Hematopoietic multipotent progenitor cell treated with erythropoietin and hydrocortisone succinate and interleukin-3 and kit ligand, for 17 days (in vitro differentiated cells): ENCODE results near the gene NDUFA11.
"Not testable (repeated sequence)": the region's sequence is repeated elsewhere in the genome, so short reads cannot be mapped to it uniquely, and the experiment has no call there.

Source experiments
- DNase-seq: peaks from one replicate; pipeline ENCODE4 v3.0.0-alpha.2; 2015; ENCODE audit warnings: low spot score

The NDUFA11 gene

DNA sequence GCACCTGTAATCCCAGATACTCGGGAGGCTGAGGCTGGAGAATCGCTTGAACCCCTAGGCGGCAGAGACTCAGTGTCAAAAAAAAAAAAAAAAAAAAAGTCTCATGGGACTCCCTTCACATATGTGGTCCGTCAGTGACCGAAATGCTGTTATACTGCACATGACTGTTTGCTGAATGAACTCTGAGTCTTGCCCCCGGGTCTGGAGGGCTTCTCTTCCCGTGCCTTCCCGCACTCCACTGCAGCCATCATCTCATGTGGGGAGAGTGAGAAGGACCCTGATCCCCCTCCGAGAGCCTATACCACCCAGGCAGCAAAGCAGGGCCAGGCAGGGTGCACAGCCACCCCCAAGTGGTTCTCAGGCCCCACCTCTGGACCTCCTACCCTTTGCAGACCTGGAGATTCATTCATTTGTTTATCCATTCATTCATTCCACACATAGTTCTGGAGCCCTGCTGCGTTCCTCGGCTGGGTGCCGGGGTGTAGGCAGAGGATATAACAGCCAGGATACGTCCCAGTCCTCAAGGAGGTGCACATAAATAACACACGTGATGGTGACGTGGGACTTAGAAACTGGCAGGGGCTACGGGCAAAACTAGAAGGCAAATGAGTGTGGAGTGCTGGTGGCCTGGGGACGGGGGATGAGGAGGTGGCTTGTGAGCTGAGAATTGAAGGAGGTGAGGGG is 14.2 kb downstream of the NDUFA11 start:
- DNase-seq: no peak

DNA sequence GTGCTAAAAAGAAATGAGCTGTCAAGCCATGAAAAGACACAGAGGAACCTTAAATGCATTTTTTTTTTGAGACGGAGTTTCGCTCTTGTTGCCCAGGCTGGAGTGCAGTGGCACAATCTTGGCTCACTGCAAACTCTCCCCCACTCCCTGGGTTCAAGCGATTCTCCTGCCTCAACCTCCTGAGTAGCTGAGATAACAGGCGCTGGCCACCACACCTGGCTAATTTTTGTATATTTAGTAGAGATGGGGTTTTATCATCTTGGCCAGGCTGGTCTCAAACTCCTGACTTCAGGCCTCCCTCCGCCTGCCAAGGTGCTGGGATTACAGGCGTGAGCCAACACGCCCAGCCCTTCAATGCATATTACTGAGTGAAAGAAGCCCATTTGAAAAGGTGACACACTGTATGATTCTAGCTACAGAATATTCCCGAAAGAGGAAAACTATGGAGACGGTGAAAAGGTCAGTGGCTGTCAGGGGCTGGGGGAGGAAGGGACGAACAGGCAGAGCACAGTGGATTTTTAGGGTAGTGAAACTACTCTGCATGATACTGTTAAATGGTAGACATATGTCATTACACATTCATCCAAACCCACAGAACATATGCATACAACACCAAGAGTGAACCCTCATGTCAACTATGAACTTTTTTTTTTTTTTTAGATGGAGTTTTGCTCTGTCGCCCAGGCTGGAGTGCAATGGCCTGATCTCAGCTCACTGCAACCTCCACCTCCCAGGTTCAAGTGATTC is 19.4 kb downstream of the NDUFA11 start:
- DNase-seq: not testable (repeated sequence)

DNA sequence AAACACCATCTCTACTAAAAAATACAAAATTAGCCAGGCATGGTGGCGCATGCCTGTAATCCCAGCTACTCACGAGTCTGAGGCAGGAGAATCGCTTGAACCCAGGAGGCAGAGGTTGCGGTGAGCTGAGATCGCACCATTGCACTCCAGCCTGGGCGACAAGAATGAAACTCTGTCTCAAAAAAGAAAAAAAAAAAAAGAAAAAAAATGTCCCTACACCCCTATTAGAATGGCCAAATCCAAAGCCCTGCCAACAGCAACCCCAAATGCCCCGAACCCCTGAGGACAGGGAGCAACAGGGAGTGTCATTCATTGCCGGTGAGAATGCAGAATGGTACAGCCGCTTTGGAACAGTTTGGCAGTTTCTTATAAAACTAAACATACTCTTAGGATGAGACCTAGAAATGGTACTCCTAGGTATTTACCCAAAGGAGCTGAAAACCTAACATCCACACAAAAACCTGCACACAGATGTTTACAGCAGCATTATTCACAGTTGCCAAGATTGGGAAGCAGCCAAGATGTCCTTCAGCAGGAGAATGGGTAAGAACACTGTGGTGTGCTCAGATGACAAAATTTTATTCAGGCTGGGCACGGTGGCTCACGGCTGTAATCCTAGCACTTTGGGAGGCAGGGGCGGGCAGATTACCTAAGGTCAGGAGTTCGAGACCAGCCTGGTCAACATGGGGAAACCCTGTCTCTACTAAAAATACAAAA is 20.3 kb downstream of the NDUFA11 start:
- DNase-seq: not testable (repeated sequence)

DNA sequence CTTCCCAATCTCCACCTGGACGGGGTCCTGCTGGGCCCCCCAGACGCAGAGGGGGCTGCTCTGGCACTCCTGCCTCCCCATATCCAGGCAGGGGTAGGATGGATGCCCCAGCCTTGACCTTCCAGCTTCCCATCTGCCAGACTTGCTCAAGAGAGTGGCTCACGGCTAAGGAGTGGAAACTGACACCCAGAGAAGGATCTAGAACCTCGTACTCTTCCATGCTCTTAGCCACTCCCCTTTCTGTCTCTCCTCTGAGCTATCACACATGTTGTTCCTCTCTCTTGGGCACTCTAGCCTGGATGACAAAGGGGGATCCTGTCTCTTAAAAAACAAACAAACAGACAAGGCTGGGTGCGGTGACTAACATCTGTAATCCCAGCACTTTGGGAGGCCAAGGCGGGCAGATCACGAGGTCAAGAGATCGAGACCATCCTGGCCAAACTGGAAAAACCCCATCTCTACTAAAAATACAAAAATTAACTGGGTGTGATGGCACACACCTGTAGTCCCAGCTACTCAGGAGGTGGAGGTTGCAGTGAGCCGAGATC is 21.1 kb downstream of the NDUFA11 start:
- DNase-seq: no peak

DNA sequence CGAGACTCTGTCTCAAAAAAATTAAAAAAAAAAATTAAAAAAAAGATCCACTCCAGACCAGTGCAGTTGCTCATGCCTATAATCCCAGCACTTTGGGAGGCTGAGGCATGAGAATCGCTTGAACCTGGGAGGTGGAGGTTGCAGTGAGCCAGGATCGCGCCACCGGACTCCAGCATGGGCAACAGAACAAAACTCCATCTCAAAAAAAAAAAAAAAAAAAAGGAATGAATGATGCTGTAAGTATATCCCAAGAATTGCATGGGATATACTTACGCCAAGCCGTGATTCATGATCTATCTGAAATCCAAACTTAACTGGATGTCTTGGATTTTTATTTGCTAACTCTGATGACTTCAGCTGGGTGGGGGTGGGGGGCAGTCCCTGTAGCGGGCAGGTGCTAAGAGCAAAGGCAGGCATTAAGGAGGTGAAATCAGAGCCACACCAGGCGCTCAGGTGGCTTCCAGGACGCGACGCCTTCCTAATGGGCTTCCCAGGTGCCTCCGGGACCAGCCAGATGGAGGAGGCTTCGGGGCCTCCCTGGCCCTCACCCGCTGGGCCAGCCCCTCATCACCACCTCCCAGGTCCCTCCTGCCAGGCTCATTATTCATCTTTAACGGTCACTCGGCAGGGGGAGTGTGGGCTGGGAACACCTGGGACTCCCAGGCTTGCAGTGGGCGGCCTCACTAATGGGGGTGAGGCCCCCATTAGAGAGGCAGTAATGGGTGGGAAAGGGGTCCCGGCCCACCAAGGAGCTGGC is 21.9 kb downstream of the NDUFA11 start:
- DNase-seq: no peak

DNA sequence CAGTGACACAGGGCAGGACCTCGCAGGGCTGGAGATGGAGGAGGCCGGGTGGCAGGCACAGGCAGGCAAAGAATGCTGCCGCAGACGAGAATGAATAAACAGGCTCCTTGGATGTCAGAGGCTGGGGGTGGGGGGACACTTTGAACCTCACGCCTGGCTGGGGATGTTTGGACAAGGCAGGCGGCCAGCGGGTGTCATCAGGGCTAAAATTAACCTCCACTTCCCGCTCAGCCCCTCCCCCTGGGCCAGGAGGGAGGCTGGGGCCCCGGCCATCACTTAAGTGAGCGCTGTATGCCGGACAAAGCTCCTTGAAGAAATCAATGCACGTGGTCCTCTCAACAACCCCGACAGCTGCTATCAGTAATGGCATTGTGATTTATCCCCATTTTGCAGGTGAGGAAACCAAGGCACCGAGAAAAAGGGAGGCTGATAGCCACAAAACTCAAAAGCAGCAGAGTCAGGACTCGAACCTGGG is 22.9 kb downstream of the NDUFA11 start:
- DNase-seq: no peak

DNA sequence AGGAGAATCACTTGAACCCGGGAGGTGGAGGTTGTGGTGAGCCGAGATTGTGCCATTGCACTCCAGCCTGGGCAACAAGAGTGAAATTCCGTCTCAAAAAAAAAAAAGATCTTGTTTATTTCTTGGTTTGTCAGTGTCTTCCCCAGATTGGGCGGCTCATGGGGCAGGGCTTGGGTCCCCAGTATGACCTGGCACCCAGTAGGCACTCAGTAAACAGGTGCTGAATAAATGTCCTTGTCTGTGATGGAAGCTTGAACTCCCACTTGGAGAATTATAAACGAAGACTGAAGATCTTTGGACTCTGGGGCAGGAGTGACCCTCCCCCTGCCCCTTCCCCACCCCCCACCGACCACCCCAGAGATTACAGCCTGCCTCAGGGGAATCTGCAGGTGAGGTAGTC is 23.4 kb downstream of the NDUFA11 start:
- DNase-seq: no peak

DNA sequence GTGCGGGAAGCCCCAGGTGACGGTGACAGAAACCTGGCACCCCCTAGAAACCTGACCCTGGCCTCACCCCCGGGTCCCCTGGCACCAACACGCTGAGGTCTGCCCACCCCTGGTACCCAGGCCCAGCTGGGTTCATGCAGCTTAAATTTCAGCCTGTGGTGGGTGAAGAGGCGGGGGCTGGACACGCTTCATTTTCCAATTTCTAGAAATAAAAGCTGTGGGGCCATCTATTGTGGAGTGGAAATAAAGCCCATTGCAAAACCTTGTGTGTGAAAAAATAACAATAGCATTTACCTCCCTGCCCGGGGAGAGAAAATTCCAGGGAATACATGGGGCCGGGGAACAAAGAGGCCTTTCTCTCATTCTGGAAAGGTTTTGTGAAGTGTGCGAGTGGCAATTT is 25.7 kb downstream of the NDUFA11 start:
- no peak for DNase-seq

DNA sequence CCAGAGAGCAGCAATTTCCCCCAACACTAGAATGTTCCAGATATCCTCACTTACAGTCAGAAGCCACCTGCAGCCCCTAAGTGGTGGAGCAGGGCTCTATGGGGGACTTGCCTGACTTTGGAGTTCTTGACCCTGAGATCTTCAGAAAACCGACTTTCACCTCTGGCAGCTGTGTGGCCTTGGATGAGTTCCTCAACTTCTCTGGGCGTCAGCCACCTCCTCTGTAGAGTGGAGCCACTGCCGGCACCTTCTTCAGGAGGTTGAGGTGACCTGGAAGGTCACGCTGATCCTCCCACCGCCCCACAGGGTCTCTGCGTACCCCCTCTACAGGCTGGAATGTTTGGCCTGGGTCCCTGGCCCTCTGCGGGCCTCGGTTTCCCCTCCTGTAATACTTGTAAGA is 26.2 kb downstream of the NDUFA11 start:
- DNase-seq: no peak

DNA sequence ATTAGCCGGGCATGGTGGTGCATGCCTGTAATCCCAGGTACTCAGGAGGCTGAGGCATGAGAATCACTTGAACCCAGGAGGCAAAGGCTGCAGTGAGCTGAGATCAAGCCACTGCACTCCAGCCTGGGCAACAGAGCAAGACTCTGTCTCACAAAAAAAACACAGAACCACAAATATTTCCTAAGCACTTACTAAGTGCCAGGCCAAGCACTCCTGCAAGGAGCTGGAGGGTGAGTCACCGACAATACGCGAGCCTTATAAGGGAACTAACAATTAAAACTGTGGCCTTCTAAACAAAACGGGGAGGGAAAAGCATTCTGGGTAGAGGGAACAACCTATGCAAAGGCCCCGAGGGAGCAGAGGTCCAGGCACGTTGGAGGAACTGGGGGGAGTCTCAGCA is 29.1 kb downstream of the NDUFA11 start:
- not testable (repeated sequence) for DNase-seq

DNA sequence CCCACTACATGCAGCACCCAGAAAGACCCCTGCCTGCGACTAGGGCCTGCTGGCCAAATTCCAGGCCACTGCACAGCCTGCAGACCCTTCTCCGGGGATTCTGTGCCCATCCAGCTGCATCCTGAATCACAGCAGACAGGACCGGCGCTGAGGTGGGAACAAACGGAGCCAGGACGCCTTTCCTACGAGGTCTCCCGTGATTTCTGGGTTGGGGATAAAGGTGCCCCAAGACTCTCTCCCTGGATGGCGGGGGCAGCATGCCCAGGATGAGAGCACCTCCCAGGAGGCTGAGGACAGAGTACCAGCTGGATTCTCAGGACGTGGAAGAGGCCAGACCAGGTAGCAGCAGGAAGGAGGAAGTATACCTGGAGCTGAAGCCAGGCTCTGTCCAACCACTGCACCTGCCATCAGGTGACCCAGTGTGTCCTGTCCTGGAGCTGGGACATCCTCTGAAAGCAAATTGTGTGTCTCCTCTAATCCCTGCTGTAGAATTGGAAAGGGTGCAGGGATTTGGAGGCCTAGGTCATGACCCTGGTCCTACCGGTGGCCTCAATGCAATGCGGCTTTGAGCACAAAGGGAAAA is 29.9 kb downstream of the NDUFA11 start:
- no peak for DNase-seq

DNA sequence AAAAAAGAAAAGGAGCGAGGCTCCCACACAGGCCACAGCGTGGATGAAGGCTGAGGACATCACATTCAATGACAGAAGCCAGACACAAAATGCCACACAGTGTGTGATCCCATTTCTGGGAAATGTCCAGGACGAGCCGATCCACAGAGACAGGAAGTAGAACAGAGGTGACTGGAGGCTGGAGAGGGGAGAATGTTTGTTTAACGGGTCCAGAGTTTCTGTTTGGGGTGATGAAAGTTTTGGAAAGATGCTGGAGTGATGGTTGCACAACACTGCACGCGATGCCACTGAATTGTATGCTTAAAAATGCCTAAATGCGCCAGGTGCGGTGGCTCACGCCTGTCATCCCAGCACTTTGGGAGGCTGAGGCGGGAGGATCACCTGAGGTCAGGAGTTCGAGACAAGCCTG is 32.6 kb downstream of the NDUFA11 start:
- no peak for DNase-seq

DNA sequence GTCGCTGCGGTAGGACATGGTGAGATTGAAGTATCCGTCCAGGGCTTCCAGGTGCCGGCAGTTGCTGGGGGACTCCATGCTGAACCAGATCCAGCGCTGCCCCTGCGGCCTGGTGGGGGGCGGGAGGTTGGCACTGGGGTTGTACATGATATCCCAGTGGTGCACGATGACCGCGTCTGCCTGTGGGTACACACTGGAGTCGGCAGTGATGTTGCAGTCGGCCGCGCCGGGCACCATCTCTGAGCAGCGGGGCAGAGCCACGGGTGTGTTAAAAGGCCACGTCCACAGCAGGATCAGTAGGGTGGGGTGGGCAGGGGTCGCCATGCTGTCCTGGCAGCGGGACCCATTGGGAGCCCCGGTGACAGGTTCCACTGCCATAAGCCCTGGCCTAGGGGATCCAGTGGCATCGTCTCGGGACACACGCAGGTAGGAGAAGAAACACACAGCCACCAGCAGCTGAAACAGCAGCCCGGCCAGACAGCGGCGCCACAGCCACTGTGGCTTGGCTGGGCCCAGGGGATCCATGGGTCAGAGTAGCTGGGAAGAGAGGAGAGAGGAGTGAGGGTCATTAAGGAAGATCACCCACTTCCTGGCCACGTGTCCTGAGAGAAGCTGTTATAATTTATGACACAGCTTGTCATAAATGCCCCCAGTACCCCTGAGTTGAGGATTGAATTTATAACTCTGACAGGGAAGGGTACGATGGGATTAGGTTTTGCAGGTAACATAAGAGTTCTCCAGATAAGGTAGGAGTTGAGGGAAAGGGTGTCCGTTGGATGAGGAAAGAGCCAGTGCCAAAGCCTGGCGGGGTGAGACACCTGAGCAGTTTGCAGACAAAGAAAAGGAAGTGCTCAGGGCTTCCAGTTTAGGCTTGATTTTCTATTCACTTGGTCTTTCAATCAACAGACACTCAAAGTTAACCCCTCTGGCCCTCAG is 36.1 kb downstream of the NDUFA11 start:
- no peak for DNase-seq

DNA sequence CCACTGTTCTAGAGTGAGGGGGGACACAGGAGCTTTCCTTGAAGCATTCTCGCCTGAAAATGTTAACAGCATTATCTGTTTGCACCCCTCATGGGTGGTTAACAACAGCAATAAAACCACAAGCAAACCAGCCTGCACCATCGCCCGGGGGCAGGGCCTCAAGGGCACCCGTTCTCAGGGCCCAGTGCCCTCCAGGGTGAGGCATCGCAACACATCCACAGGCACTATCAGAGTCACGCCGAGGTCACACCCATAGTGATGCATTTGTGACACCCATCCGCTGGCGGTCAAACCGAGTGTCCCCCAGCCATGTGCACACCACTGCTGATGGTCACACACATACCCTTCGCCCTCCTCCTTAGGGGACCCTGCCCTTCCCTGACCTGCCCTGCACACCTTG is 37.8 kb downstream of the NDUFA11 start:
- no peak for DNase-seq

DNA sequence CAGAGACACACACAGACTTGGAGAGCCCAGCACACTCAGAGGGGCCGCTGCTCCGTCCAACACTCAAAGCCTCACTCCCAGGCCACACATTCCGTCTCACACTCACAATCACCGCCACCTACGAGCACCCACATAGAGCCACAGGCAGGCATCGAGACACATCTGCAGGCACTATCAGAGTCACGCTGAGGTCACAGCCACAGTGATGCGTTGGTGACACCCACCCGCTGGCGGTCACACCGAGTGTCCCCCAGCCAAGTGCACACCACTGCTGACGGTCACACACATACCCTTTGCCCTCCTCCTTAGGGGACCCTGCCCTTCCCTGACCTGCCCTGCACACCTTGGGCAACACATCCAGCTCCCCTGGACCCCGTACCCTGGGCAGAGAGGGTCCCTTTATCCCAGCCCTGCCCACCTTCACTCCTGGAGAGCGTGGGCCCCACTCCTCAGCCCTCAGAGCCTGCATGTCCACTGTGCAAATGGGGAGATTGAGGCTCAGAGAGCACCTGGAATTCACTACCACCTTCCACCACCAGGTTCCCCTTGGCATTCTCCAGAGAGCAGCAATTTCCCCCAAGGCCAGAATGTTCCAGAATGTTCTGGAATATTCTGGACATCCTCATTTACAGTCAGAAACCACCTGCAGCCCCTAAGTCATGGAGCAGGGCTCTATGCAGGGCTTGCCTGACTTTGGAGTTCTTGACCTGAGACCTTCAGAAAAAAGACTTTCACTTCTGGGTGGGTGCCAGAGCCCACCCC is 38.7 kb downstream of the NDUFA11 start:
- peak; percentile 10 for DNase-seq

DNA sequence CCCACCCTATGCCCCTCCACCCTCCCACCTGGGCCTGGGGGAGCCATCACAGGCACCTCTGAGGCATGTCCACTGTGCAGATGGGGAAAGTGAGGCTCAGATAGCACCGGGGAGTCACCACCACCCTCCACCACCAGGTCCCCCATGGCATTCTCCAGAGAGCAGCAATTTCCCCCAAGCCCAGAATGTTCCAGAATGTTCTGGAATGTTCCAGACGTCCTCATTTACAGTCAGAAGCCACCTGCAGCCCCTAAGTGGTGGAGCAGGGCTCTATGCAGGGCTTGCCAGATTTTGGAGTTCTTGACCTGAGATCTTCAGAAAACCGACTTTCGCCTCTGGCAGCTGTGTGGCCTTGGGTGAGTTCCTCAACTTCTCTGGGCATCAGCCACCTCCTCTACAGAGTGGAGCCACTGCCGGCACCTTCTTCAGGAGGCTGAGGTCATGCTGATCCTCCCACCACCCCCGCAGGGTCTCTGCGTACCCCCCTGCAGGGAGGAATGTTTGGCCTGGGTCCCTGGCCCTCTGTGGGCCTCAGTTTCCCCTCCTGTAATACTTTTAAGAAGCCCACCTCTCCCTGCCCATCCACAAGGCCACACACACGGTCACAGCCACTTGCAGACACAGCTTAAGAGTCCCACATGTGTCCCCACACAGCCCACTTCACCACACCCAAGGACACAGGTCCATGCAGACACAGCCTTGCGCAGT is 39.4 kb downstream of the NDUFA11 start:
- no peak for DNase-seq

DNA sequence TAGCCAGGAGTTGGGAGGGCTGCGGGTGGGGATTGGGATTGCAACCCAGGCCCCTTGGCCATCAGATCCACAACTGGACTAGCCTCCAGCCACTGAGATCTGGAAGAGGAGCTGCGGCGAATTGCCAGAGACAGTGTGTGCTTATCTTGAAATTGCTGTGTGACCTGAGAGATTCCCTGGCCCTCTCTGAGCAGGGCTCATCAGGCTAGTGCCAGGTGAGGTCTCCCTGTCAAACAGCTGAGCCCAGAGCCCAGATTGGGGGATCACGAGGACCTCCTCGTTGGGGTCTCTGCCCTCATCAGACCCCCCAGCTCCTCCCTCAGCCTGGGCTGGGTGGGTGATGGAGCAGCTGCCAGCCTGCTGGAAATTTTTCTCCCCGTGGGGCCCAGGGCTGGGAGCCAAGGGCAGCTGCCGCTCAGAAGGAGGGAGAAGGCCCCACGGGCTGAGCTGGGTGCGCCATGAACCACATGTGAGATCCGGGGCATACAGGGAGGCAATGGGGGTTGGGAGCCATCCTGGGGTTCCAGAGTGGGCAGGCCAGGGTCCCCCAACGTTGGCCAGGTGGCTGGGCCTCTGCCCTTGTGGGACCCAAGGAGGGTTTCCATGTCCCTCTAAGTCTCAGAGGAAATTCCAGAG is 40.4 kb downstream of the NDUFA11 start:
- no peak for DNase-seq
